ENCODE measurements around the gene C10orf67.

GRCh38 chr10:23361665-23362064 is 17.1 kb upstream of the C10orf67 start:
- no peak for TF ChIP-seq CEBPB (IDR thresholded peaks at IDR 0.05)
- TF ChIP-seq TAF1 (IDR thresholded peaks at IDR 0.05; ENCODE audit: low read depth), result no peak
- TF ChIP-seq TCF12 (IDR thresholded peaks at IDR 0.05; ENCODE audit: low read depth), result no peak

Data from Ishikawa (cell line).